NCI-H1436 (cell line): Measurements from ENCODE around the gene ZNF784.
"Not testable (repeated sequence)": the region's sequence is repeated elsewhere in the genome, so short reads cannot be mapped to it uniquely, and the experiment has no call there.

Experiments used
- DNase-seq: peaks from one replicate; lab custom pipeline; 2025; lab: John Stamatoyannopoulos, UW

ZNF784 gene

GRCh38 chr19:55583897-55584296 is 40.5 kb downstream of the ZNF784 start:
- DNase-seq, result not testable (repeated sequence)

- not testable (repeated sequence) for DNase-seq
These were observed 42.1 kb downstream of the ZNF784 start for GRCh38 chr19:55582284-55582683.

GRCh38 chr19:55581823-55582223 is 42.5 kb downstream of the ZNF784 start:
- no peak for DNase-seq

DNA sequence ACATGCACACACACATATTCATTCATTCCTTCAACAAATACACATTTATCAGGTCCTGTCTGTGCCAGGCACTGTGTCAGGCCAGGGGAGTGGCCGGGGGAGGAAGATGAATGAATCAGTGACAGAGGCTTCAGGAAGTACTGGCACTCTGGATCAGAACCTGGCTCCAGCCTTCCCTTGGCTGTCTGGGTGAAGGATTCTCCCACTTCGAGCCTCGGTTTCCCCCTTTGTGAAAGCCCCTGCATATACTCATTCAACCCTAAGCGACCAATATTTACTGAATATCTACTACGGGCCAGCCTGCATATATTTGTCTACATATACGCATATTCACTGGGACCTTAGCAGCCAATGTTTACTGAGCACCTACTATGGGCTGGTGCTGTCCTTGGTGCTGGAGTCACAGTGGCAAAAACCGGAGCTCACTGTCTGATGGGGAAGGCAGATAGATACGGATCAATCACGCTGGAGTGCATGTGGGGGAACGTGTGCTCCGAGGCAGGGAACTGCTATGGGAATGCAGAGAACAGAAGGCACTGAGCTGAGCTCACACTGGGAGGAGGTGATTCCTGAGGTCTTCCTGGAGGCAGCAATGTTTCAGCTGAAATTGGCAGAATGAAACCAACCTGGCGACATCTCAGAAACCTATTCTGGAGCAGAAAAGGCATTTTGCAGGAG is 43.1 kb downstream of the ZNF784 start:
- no peak for DNase-seq

- peak; percentile 91 for DNase-seq
These were observed 43.7 kb downstream of the ZNF784 start, which contains the start of gene ZNF579 for GRCh38 chr19:55580628-55581144. Gene ZNF579, minus strand, starts transcription at chr19:55580848. Its CDS starts 1,209 bp downstream, at chr19:55579639.

GRCh38 chr19:55579766-55580621 is 44.4 kb downstream of the ZNF784 start:
- DNase-seq, result no peak

DNA sequence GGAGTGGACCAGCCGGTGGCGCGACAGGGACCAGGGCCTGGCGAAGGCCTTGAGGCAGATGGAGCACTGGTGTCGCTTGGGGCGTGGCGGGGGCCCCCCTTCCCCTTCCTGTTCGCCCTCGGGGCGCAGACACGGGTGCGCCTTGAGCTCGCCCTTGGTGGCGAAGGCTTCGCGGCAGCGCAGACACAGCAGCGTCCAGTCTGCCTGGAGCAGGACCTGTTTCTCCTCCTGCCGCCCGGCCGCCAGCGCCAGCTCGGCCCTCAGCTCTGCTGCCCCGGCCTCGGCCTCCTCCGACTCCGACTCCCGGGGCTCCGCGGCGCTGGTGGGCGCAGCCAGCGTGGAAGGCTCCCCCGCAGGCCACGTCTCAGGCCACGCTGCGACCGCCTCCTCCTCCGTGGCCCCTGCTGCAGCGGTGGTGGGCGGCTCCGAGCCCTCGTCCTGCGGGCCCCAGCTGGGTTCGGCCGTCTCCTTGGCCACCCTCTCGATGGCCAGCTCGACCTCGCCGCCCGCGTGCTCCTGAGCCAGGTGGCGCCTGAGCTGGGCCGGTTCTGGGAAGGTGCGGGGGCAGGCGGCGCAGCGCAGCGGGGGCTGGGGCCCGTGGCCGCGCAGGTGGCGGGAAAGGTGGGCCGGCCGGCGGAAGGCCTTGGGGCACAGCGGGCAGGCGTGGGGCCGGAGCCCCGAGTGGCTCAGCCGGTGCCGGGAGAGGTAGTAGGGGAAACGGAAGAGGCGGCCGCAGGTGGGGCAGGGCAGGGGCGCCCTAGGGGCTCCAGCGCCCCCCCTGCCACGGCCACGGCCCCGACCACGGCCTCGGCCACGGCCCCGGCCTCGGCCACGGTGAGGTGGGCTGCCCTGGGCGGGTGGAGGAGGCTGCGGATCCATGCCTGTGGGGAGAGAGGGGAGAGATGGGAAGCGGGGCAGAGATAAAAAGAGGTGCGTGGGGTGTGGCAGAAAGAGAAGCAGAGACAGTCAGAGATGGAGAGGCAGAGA is 45.3 kb downstream of the ZNF784 start:
- no peak for DNase-seq

- DNase-seq, result no peak
These were observed 46.2 kb downstream of the ZNF784 start for GRCh38 chr19:55578031-55578760.

DNA sequence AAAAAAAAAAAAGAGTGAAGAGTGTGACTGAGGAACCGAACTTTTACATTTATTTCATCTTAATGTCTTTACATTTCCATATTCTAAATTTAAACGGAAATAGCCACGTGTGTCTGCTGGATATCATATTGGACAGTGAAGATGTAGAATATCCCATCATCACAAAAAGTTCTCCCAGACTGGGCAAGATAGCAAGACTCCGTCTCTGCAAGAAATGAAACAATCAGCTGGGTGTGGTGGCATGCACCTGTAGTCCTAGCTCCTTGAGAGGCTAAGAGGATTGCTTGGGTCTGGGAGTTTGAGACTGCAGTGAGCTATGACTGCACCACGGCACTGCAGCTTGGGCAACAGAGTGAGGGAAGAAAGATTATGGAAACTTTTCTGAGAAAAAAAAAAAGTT is 47.6 kb downstream of the ZNF784 start:
- no peak for DNase-seq

DNA sequence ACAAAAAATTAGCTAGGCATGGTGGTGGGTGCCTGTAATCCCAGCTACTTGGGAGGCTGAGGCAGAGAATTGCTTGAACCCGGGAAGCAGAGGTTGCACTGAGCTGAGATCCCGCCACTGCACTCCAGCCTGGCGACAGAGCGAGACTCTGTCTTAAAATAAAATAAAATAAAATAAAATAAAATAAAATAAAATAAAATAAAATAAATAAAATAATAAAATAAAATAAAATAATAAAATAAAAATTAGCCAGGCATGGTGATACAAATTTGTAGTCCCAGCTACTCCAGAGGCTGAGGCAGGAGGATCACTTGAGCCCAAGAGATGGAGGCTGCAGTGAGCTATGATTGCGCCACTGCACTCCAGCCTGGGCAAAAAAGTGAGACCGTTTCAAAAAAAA is 50.4 kb downstream of the ZNF784 start:
- not testable (repeated sequence) for DNase-seq
